ENCODE data around the gene NMNAT3. TPM values are rescaled to one million over a fixed set of nuclear protein-coding genes. Genes with fewer than 3 reads are reported as not detected.

NMNAT3 gene
- total and polyA plus RNA-seq, 4 donors, result 1.9 to 19.7 (median 2.9) TPM

DNA sequence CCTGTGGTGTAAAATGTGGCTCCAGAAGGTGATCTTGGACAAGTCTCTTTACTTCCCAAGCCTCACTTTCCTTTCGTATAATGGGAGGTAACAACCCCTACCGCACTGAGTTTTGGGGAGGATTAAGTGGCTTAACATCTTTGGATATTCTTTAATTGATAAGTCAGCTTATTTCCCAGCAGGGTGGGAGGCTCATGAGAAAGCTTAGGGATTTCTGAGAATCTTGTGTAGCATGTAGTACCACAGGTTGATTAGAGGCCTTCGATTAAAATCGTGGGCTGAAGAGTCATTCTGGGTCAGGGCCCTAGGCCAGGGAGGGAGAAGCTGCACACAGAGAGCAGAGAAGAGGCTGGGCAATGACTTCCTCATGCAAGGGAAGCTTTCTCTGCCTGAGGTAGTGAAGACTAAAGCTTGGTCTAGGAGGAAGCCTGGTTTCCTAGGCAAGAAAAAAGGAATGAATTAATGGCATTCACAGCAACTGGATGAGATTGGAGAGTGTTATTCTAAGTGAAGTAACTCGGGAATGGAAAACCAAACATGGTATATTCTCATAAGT lies 1.5 kb upstream of the NMNAT3 start:
- H3K27me3 ChIP-seq (ENCODE audit: control insufficient read depth in 4 of 4, insufficient read depth in 4 of 4, low read length in 3 of 4), result no peaks in the 10 kb centered on the region
- H3K4me3 ChIP-seq (ENCODE audit: low read depth in 1 of 3, low read length in 3 of 3), result no peak overlapping the region
- peaks cover 0 to 11% (median 5%) of the 10 kb centered on the region in 4 donors for H3K4me1 ChIP-seq (ENCODE audit: control insufficient read depth in 4 of 4, insufficient read depth in 4 of 4, low read length in 3 of 4)
- 88% methylated on average over 5 of the region's 5 CpGs for WGBS
- TF ChIP-seq HNF4G (IDR thresholded peaks at IDR 0.05) (no peak), YY1 (IDR thresholded peaks at IDR 0.05) (no peak), GABPA (IDR thresholded peaks at IDR 0.05 in 1 of 2, conservative IDR thresholded peaks at IDR 0.05 in 1 of 2) (no peak)
- TF ChIP-seq, protein P1, sequence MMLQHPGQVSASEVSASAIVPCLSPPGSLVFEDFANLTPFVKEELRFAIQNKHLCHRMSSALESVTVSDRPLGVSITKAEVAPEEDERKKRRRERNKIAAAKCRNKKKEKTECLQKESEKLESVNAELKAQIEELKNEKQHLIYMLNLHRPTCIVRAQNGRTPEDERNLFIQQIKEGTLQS (IDR thresholded peaks at IDR 0.05), result no peak
- no peak overlapping the region for H3K27ac ChIP-seq (ENCODE audit: low read depth in 1 of 2, low read length in 2 of 2)
- DNase-seq (ENCODE audit: low spot score), result no peak
- no peak overlapping the region for H3K9ac ChIP-seq (ENCODE audit: low read depth in 1 of 2, low read length in 2 of 2)
- no peaks in the 10 kb centered on the region for H3K9me3 ChIP-seq (ENCODE audit: control insufficient read depth in 4 of 4, low read length in 3 of 4)
- no peaks in the 10 kb centered on the region for H3K36me3 ChIP-seq (ENCODE audit: control insufficient read depth in 4 of 4, insufficient read depth in 3 of 4, low read depth in 1 of 4, low read length in 3 of 4)

DNA sequence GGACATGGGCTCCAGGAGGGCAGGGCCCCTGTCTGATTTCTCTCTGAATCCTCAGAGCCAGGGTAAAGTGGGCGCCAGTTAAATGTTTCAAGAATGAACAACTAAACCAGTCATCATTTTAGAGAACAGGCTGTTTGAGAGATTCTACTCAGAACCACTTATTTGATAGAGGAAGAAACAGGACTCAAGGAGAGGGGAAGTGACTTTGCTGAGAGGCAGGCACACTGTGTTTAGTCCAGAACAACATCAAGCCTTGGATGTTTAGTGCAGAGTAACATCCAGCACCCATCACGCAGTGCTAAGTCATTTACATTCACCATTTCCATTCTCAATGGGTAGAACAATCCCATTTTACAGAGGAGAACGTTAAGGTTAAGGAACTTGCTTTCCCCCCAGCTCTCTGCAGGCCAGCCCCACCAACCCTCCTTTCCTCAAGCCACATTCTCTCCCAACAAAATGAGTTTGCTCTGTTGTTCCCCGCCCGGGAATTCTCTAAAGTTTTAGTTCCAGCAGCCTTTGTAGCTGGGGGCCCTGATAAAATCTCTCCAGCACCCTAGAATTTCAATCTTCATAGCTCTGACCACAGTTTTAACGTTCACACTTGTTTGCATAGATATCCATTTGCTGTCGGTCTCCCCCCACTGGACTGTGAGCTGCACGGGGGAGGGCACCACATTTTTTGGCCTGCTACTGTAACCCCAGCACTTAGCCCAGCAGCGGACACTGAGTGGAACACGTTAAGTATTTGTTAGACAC lies 962 bp downstream of the NMNAT3 start:
- peak overlapping the region; percentile 29 to 45 for H3K9ac ChIP-seq (ENCODE audit: low read depth in 1 of 2, low read length in 2 of 2)
- 56% methylated on average over 10 of the region's 10 CpGs for WGBS
- H3K4me1 ChIP-seq (ENCODE audit: control insufficient read depth in 4 of 4, insufficient read depth in 4 of 4, low read length in 3 of 4), result peaks cover 0 to 11% (median 5%) of the 10 kb centered on the region in 4 donors

More for the DNA sequence above, 962 bp downstream of the NMNAT3 start:
- no peak for TF ChIP-seq TAF1 (conservative IDR thresholded peaks at IDR 0.05)
- TF ChIP-seq YY1 (IDR thresholded peaks at IDR 0.05), result no peak
- TF ChIP-seq, protein P2, sequence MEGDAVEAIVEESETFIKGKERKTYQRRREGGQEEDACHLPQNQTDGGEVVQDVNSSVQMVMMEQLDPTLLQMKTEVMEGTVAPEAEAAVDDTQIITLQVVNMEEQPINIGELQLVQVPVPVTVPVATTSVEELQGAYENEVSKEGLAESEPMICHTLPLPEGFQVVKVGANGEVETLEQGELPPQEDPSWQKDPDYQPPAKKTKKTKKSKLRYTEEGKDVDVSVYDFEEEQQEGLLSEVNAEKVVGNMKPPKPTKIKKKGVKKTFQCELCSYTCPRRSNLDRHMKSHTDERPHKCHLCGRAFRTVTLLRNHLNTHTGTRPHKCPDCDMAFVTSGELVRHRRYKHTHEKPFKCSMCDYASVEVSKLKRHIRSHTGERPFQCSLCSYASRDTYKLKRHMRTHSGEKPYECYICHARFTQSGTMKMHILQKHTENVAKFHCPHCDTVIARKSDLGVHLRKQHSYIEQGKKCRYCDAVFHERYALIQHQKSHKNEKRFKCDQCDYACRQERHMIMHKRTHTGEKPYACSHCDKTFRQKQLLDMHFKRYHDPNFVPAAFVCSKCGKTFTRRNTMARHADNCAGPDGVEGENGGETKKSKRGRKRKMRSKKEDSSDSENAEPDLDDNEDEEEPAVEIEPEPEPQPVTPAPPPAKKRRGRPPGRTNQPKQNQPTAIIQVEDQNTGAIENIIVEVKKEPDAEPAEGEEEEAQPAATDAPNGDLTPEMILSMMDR (IDR thresholded peaks at IDR 0.05; ENCODE audit: low read depth, low read length, missing input control), result no peak
- TF ChIP-seq HNF4A (conservative IDR thresholded peaks at IDR 0.05), result no peak
- no peak for TF ChIP-seq GABPA (IDR thresholded peaks at IDR 0.05 in 1 of 2, conservative IDR thresholded peaks at IDR 0.05 in 1 of 2)
- TF ChIP-seq, protein P1 (IDR thresholded peaks at IDR 0.05), result no peak
- no peak for TF ChIP-seq RXRA (IDR thresholded peaks at IDR 0.05)
- TF ChIP-seq SP1 (IDR thresholded peaks at IDR 0.05), result no peak
- no peak for TF ChIP-seq RAD21 (IDR thresholded peaks at IDR 0.05)
- TF ChIP-seq EGR1 (IDR thresholded peaks at IDR 0.05; ENCODE audit: low read depth in 2 of 2), result no peak
- TF ChIP-seq NR2F2 (IDR thresholded peaks at IDR 0.05), result no peak
- TF ChIP-seq FOXA2 (IDR thresholded peaks at IDR 0.05), result no peak
- TF ChIP-seq HNF4G (IDR thresholded peaks at IDR 0.05), result no peak
- TF ChIP-seq REST (IDR thresholded peaks at IDR 0.05), result no peak
- no peaks in the 10 kb centered on the region for H3K9me3 ChIP-seq (ENCODE audit: control insufficient read depth in 4 of 4, low read length in 3 of 4)
- H3K27me3 ChIP-seq (ENCODE audit: control insufficient read depth in 4 of 4, insufficient read depth in 4 of 4, low read length in 3 of 4), result no peaks in the 10 kb centered on the region
- no peak overlapping the region for H3K27ac ChIP-seq (ENCODE audit: low read depth in 1 of 2, low read length in 2 of 2)
- no peak for DNase-seq (ENCODE audit: low spot score)
- H3K4me3 ChIP-seq (ENCODE audit: low read depth in 1 of 3, low read length in 3 of 3), result peak overlapping the region; percentile 69 to 89 (median 85)
- no peaks in the 10 kb centered on the region for H3K36me3 ChIP-seq (ENCODE audit: control insufficient read depth in 4 of 4, insufficient read depth in 3 of 4, low read depth in 1 of 4, low read length in 3 of 4)
